ENCODE measurements around the gene CREG2.

Gene CREG2

DNA sequence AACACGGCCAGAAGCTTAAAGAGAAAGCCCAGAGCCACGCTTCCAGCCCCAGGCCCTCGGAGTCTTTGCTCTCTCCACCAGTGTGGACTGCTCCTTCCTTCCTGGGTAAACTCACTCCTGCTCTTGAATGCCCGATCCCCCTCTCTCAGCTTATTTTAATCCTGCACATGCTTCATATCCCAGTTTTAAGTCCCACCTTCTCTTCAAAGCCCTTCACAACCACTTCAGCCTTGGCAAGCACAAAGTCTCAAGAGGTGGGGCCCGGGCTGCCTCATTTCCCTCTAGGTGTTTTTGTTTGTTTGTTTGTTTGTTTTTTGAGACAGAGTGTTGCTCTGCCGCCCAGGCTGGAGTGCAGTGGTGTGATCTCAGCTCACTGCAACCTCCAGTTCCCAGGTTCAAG lies 21.6 kb upstream of the CREG2 start:
- DNase-seq, result no peak

DNA sequence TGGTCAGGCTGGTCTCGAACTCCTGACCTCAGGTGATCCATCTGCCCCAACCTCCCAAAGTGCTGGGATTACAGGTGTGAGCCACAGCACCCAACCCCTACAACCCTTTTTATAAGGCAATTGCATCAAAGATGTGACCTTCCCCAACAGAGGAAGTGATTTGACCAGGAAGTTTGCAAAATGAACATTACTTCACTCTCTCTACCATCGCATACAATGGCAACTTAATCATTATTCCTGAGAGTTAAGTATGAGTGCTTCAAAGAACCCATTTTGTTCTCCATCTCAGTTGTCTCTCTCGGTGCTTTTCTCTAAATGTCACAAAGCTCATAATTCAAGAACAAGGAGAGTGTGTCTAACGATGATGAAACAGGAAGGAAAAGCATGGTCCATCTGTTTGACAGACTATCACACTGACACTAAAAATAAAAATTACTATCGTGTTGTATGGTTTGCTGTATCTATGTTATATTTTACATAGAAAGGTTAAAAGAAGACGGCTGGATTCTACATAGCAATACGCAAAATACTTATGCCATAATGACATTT lies 18.1 kb upstream of the CREG2 start:
- DNase-seq, result no peak

DNA sequence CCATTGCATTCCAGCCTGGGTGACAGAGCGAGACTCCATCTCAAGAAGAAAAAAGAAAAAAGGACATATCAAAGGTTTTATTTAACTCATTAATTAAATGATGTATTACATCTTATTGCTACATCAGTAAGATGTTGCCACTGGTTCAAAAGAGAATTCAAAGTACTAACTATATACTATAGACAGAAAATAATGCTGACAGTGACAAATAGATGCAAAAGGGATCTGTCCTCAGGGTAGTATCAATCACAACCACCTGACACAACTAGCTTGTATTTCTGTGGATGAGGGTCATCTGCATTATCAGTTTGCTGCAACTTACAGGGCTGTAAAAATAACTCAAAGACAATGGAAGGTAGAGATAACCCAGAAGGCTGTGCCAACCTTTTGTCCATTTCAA lies 16.4 kb upstream of the CREG2 start:
- no peak for DNase-seq

DNA sequence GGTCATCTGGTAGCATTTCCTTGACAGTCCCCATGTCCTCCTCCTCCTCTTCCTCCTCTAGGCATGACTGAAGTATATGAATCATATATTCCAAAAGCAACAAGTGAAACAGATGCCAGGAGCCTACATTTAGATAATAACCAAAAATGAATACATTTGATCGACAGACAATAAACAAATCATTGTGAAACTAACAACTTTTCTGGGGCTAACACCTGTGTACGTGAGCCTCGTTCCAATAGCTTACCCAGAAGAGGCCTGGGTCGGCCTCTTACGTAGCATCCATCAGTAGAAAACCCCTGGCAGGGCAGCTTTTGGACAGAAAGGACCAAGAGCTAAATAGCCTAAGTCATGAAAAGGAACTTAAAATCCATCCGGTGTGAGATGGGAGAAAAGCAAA lies 15.3 kb upstream of the CREG2 start:
- DNase-seq, result no peak

DNA sequence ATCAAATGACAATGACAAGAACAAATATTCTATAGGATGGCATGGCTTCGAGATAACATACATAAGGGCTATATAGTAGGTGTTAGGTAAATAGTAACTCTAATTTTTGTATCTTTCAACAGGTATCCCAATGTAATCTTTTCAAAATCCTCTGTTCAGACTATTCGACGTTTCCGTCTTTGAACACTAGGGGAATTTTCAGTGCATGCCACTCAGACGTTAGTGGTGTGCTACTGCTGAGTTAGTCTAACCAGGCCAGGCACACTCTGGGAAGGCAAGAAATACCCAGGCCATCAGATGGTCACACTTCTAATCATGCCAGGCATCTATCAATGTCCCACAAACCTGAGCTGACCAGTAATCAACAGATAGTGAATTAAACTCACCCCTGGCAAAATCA lies 14.6 kb upstream of the CREG2 start:
- DNase-seq, result no peak

DNA sequence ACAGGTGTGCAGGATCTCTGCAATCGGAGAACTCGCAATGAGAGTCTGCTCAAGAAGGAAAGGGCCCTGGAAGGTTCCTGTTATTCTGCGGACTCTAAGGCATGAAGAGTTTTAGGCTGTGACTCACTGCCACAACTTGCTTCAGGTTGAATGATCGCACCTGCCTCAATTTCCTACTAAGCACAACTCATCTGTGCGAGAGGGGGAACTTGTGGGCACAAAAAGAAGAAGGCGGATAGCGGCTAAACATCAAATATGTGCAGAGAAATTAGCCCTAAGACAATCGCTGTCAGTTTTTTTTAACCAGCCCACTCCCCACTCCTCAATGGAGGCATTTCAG lies 14.0 kb upstream of the CREG2 start:
- DNase-seq, result no peak

DNA sequence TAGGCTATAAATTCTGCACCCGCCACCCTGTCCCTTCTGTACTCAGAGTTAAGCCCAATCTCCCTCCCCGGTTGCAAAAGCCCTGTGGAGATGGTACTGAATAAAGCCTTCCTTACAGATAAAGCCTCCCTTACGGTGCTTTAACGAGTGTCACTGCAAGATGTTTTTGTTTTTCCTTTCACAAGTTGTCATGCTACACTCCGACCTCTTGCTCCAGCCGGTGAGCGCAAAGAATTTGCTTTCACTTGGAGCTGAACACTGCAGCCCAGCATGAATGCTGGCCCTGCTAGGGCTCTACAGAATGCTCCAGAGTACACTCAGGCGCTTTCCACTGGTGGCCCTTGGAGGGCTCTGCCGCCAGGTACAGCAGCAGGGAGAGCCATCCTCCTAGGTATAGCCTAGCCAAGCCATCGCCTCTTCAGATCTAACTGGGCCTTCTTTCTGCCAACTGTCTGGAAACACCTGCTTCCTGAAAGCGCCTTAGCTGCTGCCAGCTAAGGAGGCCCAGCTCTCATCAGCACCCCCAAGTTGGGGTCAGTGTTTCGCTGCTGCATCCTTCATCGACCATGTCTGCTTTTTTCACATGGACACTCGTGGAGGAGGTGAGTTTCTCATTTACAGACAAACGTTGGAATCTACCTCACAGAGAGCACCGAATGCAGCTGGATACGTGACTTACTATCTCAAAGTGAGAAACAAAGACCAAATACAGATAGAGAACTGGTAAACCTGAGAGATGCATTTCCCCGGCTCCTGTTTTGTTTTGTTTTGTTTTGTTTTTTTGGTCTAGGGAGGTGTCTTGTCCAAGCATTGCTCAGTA lies 13.4 kb upstream of the CREG2 start:
- no peak for DNase-seq

DNA sequence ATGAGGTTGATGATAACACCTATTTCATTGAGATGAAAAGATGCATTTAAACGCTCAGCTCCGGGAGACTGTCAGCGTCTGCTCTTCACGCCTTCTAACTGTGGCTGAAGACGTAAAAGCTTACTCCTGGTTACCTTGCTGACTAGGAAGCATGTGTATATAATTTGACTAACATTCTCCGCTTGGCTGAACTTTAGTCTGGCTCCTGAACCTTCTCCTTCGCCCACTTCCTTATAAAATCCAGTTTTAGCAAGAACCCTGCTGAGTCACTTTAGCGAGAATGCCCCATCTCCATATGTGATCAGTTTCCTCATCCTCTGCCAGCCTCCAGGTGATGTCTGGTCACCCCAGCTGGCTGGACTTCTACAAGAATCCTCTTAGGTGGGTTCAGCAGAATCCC lies 12.7 kb upstream of the CREG2 start:
- DNase-seq, result no peak

DNA sequence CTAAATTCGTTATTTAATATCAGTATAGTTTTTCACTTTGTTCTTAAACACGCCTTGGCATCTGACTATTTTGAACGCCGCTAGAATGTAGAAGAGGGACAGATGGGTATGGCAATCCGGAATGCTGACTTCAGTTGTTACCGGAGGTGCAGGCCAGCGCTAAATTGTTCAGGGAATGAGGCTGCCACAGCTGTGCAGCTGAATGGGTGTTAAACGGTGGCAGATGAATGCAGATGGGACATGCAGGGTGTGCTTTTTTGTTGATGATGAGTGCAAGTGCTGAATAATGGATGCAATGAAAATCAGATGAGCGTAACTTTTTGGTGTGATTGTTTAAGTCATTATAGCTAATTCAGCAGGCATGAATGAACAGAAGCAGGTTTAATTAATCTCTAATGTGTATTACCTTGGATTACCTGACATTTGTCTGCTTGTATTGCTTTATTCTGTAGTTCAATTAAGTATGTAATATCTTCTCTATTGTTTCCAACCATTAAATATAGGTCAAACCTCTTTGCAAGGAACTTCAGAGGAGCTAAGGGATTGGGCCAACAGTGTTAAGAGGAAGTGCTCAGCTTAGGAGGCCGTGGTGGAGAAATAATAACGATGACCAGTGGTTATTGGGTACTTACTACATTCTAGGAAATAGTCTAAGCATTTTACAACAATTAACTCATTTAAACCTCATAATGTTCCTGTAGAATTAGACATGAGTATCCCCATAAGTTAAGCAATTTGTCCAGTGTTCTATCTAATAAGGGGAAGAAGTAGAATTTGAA lies 11.9 kb upstream of the CREG2 start:
- DNase-seq, result no peak

DNA sequence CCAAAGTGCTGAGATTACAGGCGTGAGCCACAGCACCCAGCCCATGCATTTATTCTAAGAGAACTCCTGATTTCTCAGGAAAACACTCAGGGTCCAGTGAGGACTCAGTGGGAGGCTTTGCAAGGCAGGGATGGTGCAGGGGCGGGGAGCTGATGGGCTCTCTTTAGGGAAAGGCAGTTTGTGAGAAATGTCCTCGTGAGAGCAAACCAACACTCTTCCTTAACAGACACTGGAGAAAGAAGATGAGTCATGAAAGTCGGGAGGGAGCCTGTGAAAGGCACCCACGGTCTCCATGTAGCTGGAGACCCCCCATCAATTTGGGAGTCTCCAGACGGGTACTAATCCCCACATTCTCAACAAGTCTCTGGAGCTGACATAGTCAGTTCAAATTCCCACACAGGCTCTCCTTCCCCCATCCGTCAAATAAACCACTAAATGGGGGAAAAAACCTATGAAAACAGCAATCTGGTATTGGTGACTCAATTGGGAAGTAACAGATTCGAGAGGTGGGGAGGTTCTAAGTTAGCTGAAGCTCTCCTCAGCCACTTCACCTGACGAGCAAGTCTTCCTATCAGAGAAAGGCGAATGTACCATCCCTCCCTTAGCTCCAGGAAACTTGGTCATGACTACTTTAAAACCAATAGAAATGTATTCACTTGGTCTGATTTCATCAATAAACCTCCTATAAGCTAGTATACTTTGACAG lies 11.0 kb upstream of the CREG2 start:
- DNase-seq, result no peak

DNA sequence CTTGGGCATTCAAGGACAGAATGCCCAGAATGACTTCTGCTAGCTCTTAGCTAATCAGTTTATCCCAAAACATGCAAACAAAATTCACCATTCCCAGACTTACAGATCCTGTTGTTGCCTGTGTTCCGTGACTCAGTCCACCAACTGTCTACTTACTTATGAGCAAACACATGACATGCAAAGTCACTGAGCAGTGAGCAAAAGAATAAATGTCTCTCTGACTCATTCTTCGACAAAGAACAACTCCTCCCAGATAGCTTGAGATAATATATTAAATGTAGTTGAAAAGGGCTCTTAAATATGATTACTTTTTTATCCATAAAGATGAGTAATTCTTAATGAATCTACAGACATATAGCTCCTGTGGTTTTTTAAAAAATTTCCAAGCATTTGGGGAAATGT lies 9.0 kb upstream of the CREG2 start:
- no peak for DNase-seq

DNA sequence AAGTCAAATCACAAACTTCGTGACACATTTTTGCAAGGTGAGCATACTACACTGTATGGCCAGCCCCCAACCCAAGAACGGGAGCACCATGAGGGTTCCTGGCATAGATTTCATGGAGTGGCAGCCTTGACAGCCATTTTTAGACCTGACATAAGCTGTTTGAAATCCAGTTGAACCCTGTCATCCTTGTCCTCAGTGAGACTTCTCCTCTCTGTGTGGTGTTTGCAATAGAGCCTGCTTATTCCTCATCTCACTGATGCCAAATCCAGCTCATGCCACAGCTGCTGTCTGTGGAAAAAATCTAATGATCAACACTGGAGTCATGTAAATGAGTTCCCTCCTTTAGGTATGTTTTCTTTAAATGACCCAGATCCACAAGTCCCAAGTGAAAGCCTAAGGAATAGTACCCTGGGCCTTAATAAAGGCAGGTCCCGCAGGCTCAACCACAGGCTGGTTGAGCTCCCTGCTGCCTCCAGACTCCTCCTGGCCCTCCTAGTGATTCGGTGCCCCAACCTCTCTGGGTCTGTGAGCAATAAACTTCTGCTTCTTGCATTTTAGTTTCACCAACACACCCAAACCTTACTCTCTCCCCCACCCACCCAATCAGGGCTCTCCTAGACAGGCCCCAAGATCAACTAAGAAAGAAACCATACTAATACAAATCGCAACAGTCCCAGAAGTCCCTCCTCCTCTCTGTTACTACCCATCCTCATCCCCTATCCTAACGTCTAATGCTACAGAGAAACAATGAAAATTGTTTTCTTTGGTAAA lies 8.4 kb upstream of the CREG2 start:
- no peak for DNase-seq

DNA sequence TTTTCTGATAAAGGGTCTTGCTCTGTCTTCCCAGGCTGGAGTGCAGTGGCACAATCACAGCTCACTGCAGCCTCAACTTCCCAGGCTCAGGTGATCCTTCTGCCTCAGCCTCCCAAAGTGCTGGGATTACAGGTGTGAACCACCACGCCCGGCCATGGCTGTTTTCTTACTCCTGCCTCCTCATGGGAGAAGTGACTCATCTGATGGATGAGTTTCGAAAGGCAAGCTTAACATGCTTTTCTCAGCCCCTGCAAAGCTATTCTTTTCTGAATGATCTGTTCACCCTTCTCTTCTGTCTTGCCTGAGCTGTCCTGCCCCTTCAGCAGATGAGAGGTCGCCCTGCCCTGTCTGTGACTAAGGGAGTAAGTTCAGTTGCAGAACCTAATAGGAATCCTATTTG lies 929 bp upstream of the CREG2 start:
- DNase-seq, result no peak

DNA sequence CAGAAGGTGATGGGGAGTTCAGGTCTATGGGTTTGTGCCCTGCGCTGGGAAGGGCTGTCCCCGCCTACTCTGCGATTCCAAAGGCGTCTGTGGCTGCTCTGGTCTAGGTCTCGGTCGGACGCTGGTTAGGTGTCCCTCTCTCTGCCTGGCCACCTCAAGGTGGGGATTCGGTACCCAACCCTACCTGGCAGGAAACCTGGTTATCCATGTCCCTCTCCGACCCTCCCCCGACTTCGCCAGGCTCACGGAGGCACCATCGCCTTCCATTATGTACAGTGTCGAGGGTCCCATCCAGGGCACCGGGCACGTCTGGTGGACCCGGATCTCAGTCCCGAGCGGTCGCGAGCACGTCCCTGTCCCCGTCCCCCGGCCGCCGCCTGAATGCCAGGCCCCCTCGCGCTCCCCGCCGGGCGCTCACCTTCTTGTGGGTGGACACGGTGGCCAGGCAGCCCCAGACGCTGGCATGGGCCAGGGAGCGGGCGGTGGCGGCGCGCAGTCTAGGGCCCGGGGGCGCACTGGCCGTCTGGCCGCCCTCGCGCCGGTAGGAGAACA lies 628 bp downstream of the CREG2 start:
- DNase-seq, result no peak

DNA sequence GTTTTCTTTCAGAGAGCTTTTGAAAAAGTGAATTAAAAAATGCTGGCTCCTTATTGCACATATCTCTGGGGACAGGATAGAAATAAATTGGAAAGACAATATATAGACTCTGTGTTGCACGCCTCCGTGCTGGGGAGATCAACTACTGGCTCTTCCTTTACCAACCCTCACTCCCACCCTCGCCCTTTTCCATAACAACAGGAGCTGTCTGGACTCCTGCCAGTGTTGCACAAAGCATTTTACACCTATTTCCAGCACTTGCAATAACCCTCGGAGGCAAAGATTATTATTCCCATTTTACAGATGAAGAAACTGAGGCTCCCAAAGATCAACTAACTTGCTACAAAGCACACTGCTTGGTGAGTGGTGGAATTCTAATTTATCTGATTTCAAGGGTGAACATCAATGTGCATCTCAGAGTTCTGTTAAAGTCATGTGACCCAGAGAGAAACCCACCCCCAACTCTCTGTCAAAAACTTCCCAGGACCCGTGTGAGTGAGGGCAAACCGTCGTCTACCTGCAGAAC lies 4.2 kb downstream of the CREG2 start:
- DNase-seq, result no peak

DNA sequence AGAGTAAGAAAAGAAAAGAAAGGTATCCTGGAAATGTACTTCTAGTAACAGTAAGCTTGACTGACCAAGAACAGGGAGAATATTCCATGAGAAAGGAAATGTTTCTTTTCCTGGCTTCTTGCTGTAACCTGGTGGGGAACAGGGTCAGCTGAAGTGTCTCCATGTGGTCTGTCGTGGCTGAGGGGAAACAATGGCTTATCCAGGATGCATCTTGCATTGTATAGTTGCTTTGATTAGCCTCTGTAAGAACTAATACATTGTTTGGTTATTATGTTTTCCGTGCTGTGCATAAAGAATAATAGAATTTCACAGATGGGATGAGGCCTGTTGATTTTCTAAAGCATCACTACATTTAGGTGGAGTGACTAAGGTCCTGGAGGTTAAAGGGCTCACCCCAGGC lies 4.9 kb downstream of the CREG2 start:
- DNase-seq, result no peak

DNA sequence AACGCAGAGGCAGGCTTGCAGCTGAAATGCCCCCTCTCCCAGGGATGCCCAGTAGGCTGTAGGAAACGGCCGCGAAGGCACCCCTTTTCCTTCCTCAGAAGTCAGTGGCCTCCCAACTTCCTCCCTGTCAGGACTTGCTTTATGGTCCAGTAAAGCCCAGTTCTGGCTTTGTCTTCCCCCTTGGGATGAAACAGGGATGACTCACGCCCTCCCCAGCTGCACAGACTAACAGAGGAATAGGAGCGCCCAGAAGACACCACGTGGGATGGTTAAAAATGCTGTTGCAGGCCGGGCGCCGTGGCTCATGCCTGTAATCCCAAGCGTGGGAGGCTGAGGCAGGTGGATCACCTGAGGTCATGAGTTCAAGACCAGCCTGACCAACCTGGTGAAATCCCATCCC lies 6.9 kb downstream of the CREG2 start:
- no peak for DNase-seq

DNA sequence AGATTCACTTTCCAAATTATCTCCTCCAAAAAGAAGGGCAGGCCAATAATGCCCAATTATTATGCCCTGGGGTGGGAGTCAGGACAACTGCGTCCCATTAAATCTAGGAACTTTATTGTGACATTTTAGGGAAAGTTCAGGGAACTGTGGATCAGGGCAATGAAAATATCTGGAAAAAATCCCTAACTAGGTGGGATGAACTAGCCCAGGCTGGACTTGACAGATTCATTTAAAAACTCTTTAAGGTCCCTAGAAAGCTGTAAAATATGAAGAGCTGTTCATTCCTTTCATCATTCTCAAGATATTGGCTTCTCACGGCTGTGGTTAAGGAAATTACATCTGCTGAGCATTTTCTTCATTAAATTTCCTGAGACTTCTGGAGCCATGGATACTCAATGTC lies 8.2 kb downstream of the CREG2 start:
- no peak for DNase-seq

DNA sequence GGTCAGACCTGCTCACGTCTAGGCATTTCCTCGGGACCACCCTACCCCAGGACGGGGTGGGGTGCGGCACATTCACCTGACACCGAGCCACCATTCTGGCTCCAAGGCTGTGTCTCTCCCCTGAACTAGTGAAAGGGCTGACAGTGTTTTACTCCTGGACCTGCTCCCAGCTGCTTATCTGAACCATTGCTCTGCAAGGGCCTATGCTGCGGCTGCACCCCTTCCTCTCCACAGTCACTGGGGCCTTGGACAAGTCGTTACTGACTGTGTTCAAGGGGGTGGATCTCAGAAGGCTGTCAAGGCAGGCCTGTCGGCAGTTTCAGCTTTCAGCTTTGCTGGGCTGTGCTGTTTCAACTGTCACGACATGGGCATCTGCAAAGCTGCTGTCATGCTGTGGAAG lies 11.7 kb downstream of the CREG2 start:
- DNase-seq, result no peak

DNA sequence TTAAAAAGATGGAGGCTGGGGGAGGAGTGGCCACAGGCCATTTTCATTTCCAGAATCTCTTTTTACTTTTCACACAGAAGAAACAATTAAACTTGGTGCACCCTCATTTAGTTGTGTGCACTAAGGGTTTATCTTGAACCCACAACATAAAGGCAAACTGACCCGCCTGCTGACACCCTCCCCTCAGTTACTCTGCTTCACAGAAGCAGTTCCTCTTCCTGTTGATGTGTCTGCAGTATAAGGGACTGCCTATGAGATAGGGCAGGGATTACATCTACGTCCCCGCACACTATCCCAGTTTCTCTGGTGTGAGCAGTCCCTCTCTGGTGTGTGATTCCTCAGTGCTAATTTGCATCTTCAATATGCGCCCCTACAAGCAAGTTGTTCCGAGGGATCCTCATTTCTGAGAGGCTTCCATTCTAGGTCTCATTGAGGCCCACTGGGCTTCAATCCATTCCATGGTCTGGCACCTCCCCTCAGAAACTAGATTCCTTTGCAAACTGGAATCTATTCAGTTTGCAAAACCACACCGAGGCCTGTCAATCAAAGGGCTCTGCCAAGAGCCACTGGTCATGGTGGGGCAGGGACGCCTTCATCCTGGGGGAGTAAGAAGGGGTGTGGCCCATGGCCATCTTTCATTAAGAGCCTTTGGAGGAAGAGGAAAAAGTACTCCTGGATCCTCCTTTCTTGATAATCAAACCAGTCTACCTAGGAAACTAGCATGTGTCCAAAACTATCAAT lies 12.3 kb downstream of the CREG2 start:
- no peak for DNase-seq

DNA sequence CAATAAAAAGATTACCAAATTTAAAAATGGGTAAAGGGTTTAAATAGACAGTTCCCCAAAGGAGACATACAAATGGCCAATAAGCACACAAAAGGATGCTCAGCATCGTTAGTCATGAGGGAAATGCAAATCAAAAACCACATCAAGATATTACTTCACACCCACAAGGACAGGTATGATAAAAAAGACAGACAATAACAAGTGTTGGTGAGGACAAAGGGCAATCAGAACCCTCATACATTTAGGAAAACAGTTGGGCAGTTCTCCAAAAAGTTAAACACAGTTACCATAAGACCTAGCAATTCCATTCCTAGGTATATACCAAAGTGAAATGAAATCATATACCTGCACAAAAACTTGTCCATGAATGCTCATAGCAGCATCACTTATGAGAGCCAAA lies 14.5 kb downstream of the CREG2 start:
- no peak for DNase-seq

DNA sequence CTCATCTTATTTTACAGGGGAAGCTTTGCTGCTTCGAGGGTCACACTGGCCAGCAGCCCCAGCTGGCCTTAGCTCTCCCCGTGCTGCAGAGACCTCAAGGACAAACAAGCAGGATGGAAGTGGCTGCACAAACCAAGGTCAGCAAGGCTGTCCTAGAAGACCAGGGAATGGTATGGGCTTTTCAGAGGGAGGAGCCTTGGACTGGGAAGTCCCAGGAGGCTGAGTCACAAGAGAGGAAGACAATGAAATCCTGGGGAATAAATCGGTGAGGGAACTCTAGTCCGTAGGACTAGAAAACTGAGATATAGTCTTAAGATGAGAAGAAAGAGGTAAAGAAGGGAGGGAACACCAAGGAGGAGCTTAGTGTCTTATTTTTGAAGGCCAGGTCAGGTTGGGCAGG lies 15.7 kb downstream of the CREG2 start:
- no peak for DNase-seq
